HG02870 (cell line): ENCODE measurements around the gene SLC38A10.
A peak's percentile ranks its signal among the peaks of the same experiment; 100 is the strongest.

Experiments used
- ATAC-seq: cut with Tn5 transposase; IDR thresholded peaks from one replicate; pipeline ENCODE4 v1.9.1; 2021; ENCODE audit warnings: mild to moderate bottlenecking, moderate library complexity; ENCODE audit not compliant: unreplicated experiment

Gene SLC38A10

DNA sequence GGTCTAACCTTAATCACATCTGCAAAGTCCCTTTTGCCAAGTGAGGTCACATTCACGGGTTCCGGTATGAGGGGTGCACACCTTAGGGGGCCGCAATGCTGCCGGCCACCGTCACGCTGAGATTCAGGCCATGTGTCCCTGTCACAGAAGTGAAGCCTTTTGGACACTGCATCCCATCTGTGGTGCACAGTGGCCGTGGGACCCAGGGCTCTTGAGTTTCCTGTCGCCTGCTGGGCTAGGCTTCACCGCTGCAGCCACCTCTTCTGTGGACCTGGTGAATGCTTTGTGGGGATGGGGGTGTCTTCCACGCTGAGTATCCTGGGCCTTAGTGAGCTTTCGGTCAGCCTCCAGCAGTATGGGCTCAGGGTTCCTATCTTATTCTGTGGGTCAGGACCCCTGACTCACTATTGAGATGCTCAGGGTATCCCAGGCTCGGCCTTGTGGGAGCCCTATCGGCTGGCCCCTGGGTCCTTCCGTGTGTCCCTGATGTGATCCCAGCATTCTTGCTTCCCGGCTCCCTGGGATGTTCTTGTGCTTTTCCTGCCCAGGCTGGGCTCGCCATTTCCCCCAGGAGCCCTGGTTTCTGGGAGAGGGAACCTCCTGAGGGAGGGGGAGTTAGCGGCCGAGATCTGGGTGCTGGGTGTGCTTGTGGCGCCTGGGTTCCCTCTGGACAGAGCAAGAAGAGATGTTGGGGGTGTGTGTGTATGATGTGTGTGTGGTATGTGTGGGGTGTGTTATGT is 4.9 kb upstream of the SLC38A10 start:
- ATAC-seq: no peak

DNA sequence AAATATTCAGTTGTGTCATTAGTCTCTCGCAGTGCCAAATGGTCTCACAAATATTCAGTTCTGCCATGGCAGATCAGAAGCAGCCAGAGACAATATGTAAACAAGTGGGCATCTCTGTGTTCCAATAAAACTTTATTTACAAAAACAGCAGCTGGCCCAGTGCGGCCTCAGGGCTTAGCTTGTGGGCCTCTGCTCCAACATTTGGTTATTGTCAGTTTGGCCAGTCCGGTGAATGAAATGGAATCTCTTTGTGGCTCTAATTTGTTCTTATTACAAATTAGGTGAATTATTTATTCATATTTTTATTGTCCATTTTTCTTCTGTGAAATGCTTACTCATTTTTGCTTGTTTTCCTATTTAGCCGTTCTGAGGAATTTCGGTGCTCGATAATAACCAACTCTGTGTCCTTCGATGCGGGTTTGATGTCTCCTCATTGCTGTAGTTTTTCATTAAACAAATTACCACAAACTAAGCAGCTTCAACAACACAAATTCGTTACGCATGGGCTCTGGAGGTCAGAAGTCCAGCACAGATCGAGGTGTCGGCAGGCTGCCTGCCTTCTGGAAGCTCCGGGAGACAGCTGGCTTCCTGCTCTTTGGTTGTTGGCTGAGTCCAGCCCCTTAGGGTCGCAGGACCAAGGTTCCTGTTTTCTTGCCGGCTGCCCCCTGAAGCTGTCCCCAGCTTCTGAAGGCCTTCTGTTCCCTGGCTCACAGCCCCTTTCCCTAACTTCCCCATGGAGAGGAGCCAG is 4.1 kb upstream of the SLC38A10 start:
- ATAC-seq: no peak

DNA sequence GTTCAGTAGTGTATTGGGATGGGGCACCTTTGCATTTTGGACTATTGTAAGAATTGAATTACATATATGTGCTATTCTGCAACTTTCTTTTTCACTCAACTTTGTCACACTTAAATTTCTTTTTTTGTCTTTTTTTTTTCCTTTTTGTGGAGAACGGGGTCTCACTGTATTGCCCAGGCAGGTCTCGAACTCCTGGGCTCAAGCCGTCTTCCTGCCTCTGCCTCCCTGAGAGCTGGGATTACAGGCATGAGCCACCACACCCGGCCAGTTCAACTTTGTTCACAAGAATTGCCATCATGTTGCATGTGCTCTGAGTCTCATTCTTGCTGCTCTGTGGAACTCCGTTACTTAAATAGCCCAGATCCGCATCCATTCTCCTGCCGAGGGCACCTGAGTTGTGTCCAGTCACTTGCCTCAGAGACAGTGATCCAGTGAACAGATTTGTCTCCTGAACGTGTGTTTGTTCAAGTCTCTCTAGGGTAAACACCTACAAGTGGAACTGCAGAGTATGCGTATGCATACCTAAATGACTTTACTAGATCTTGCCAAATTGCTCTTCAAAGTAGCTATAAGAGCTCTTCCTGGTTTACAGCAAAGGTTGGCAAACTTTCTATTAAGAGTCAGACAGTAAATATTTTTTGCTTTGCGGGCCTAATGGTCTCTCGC is 3.4 kb upstream of the SLC38A10 start:
- no peak for ATAC-seq

DNA sequence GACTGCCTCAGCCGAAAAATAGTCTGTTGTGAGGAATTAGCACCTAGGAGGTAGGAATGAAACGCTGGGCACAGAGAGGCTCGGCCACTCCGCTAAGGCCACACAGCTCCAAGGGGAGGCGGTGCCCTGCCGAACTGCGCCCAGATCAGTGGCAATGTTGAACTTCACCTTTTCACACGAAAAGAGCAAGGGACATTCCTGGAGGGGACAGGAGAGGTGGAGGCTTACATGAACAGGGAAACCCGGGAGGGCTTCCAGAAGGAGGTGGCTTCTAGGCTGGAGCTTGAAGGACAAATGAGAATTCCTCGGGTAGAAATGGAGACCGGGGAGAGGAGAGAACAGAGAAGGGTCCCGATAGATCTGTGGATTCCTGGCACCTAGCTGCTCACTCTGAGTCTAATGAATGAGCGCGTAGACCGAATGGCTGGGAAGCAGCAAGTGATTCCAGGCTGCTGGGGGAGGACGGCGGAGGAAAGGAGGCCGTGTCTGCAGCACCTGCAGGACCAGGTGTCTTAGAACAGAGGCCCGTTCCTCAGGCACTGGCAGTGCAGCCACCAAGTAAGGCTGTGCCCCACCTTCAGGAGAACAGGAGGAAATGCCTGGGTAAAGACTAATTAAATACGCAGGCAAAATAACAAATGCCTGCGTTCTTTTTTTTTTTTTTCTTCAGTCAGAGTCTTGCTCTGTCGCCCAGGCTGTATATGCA is 722 bp upstream of the SLC38A10 start:
- no peak for ATAC-seq

DNA sequence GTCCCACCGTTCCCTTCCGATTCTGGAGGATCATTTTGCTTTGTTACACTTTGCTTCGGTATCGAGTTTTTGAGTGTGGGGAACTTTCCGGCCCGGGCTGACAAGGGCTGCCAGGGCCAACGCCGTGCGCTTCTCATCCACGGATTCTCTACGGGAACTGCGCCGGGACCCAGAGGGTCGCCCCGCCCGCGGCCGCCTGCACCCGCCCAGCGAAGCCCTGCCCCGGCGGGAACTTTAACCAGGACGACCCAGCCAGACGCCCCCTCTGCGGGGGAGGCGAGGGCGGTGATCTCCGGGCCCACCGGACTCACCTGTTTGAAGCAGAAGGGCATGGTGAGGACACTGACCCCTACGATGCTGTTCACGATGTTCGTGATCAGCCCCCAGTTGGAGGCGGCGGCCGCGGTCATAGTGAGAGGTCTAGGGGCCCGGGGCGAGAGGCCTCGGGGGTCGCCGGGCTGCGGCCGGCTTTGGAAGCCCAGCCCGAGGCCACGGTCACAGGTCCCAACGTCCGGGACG is 536 bp downstream of the SLC38A10 start:
- peak; percentile 11 for ATAC-seq

DNA sequence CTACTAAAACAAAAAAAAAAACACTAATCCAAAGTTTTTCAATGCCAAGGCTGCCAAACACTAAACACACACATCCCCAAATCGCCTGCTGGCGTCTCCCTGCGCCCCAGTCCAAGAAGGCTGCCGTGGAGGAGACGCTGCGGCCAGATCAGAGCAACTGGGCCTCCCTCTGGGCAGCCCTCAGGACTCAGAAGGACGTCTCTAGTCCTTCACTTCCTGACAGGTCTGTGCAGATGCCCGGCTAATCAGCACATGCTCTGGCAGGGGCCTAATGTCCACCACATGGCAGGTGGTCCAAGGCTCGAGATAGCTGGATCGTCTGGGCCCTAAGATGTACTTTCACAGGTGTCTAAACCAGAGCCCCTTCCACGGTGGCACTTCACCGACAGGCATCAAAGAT is 2.7 kb downstream of the SLC38A10 start:
- ATAC-seq: no peak

DNA sequence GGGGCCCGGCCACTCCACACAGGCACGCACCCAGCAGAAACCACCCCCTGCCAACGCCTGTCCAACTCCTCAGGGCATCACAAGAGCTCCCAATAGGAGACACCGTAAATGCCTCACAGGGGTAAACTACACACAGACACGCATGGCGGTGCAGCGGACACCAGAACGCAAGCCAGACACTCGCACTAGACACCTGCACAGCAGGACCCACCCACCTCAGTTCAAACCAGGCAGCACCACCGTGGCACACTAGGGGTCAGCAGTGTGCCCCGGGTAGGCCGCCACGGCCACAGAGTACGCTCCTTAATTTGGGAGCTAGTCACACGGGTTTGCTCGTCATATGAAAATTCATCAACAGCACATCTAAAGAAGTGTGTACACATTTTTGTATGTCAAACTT is 3.4 kb downstream of the SLC38A10 start:
- ATAC-seq: no peak

DNA sequence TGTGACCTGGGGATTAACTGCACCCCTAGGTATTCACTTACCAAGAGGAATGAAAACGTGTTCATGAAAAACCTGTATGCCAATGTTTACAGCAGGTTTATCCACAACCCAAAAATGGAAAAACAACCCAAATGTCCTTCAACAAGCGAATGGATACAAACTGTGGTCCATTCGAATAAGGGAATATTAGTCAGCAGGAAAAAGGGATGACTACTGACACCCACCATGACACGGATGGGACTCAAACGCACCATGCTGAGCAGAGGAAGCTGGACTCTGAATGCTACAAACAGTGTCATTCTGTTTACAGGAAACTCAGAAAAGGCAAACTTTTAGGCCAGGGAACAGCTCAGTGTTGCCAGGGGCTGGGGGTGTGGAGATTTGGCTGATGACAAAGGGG is 4.9 kb downstream of the SLC38A10 start:
- ATAC-seq: no peak

DNA sequence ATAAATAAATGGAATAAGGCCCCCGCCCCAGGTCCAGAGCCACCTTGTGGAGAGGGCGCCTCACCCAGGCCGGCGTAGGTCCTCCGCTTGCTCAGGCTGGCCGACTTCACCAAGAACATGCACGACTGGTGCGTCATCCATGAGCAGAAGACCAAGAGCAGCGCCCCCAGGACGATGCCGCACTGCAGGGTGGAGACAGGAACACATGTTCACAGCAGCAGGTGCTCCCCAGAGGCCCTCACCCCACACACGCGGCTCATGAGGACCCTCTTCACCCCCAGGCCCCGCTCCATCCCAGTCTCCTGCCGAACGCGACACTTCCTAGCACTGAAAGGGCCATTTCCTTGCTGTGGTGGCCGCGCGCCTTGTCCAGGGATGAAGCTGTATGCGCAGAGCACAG is 5.5 kb downstream of the SLC38A10 start:
- ATAC-seq: no peak

DNA sequence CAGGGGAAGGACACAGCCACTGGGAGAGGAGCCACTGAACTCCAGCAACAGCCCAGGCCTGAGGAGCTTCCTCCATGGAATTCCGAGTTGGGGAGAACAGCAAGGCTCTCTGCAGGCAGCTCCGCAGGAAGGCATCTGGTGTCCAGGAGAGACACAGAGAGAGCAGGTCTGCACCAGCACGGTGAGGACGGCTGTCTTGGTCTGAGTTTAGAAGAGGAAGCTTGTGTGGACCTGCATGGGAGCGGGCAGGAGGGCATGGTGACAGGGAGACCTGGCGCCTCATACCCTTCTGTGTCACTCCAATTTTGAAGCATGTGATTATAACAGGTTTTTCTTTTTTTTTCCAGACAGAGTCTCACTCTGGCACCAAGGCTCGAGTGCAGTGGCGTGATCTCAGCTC is 6.4 kb downstream of the SLC38A10 start:
- ATAC-seq: no peak

DNA sequence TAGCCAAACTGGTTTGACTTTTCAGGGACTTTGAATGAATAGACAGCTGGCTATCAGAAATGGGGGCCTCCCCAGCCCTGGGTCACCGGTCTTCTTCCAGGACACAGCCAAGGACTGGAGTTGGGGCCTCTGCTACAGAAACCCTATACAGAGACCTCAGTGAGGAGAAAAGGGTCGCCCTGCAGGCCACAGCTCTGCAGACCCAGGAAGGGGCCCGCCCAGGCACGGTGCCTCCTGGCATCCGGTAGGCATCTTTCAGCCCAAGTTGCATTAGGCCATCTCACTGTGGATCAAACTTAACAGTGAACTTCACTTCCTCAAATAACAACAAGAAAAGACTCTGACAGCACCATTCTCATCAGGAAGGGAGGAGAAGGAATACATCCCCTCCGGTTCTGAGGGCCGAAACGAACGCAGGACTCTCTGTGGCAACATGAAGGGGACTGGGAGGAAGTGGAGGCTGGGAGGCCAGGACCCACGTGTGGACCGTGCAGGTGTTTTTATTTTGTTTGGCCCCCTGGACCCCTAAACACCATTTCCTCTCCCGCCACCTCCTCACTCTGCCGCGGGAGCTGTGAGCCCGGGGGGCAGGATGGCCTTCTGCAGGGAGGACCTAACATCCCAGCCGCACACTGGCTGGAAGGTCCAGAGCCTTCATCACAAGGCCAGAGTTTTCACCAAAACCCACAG is 7.2 kb downstream of the SLC38A10 start:
- no peak for ATAC-seq

DNA sequence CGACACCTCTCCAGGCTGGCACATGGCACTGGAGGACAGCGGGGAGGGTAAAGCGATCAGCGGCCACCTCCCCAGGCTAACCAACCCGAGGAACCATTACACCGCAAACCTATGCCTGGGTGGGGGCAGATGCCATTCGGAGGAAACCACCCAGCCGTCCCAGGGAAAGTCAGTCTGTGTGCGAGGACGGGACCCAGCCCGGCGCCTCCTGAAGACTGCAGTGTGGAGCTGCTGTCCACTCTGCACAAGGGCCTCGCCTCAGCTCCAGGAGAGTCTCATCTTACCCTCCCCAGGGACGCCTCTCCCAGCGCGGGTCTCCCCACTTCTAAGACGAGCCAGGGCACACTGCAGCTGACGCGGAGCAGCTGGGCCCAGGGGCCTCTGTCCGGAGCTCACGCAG is 8.0 kb downstream of the SLC38A10 start:
- no peak for ATAC-seq

DNA sequence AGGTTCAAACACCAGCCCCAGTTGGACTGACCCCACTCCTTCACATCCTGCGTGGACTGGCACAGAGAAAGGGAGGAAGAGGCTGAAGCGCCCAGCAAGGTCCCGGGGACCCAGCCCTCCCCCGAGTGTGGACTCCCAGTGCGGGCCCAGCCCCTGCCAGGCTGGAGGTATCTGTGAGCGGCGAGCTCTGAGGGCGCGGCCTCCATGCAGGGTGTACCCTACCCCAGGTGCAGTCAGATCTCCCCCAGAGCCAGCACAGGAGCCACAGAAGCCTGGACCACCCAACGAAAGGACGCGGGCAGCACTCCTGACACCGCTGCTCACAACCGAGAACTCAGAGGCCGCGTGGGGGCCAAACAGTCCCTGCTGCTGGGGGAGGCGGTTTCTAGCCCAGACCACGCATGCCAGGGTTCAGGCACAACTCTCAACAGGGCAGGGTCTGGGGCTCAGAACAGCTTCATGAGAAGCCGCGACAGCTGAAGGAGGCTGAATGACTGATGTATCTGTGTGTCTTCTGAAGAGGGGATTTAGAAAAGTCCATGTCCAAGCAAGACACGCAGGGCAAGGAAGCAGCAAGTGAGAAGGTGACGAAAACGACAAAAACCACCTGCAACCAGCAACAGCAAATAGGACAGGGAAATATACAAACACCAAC is 8.5 kb downstream of the SLC38A10 start:
- no peak for ATAC-seq

DNA sequence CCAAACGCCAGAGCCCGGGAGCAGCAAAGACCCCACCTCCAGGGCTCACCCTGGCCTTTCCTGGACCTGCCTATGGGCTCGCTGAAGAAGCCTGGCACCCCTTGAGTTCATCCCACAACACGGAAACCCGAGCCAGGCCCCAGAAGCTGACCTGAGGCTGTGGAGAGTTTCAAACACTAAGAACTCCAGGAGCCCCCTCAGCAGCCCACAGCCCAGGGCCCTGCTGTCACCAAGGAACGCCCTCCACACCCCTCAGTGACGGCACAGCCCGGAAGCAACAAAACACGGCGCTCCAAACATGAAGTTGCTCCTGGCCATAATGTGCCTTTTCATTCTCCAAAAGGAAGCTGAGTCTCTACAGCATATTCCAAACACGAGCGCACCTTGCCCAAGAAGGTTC is 9.2 kb downstream of the SLC38A10 start:
- no peak for ATAC-seq

DNA sequence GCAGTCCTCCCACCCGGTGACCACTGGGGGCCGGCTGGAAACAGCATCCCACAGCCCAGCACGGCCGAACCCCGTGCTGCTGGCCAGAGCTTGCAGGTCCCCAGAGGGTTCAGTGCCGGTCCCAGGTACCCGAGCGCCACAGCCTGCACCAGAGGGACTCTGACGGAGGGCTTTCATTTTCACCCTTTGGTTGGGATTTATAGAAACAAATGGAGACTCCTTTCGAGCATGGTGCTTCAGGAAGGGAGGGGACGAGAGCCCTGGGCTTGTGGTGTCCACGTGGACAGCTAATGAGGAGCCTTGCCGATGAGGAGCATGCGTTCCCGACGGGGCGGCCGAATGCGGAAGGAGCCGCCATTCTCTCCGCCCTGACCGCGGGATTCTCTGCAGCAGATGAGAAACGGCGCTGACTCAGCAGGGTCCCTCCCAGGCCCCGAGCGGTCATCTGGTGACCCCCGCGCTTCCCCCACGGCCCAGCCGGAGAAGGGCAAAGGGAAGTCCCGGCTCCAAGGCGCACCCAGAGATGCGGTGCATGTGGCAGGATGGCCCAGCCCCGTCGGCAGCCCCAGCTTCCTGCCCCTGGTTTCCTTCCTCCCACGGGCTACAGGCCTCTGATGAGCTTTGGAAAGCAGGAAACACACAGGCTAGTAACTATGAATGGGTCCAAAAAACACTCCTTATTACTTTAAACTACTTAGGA is 9.8 kb downstream of the SLC38A10 start:
- no peak for ATAC-seq

DNA sequence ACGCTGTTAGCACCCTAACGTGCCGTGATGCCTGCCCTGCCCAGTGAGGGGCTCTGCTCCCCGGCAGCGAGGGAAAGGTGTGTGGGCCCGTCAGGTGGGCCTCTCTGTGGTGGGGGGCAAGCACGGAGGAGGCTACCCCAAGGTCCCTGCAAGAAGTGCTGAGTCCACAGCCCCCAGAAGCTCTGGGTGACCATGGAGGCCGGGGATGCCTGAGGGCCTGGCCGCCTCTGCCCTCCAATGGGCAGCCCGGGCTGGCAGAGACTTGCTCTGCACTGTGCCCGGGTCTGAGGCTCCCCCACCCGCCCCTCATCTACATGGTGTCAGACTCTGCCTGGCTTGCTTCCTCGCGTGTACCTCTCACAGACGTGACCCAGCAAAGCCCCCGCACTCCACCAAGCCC is 12.2 kb downstream of the SLC38A10 start:
- no peak for ATAC-seq

DNA sequence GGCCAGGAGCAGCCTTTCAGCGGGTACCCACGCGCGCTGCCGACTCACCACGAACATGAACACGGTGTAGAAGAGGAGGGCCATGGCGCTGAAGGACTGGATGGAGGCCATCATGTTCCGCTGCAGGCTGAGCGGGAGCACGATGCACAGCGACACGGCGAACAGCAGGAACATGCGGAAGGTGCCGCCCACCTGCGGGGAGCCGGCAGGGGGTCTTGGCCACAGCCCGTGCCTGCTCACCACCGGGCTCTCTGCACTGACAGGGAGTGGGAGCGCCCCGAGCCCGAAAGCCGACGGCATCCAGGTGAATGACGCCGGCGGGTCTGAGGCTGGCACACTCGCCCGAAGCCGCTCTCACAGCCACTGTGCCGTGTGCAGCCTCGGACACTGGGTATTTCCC is 13.0 kb downstream of the SLC38A10 start:
- ATAC-seq: no peak

DNA sequence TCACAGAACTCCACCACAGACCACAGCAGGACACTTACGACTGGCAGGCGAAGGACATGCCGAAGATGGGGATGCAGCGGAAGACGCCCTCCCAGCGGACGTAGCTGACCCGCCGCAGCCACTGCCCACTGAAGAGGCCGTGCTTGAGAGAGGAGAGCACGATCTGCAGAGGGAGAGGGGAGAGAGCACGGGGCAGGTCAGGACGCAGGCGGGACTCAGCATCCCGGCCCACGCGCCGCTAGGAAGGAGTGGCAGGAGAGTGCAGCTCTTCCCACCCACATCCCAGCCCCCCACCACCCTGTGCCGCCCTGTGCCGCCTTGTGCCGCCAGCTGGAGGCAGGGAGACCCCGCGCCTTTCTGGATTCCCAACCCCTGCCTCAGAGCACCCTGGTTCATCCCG is 14.5 kb downstream of the SLC38A10 start:
- no peak for ATAC-seq
